PC-3 (cell line): ENCODE measurements around the gene GRIA1. TPM values are rescaled to one million over a fixed set of nuclear protein-coding genes. Genes with fewer than 3 reads are reported as not detected.

Source experiments
- ATAC-seq: fragments of 200-7000 bp; cut with Tn5 transposase; 2 replicates; pipeline ENCODE4 v1.9.1; 2020; ENCODE audit warnings: mild to moderate bottlenecking, moderate library complexity
- BruUV-seq: library from RNA; stranded (reverse); fragments of 400-500 nt; replicated peaks from 2 replicates; lab custom pipeline; 2021; lab: Mats Ljungman, UMichigan
- CTCF ChIA-PET: fragments of 300-600 bp; sonication (Branson Sonifier 250); formaldehyde crosslinking; loops from one replicate; lab custom pipeline; 2022; ENCODE audit warnings: antibody characterized with exemption; lab: Charles Lee
- POLR2A ChIA-PET: fragments of 300-600 bp; sonication (Branson Sonifier 250); formaldehyde crosslinking; loops from one replicate; lab custom pipeline; 2022; ENCODE audit warnings: antibody characterized with exemption; ENCODE audit not compliant: unreplicated experiment; lab: Charles Lee
- DNase-seq: peaks from one replicate; pipeline ENCODE4 v3.0.0-alpha.2; 2015
- H2AFZ ChIP-seq: fragments of 300-600 bp; sonication (generic); 2 replicates; pipeline ENCODE4 v1.6.0; 2016; ENCODE audit warnings: antibody characterized with exemption, low read length
- H3F3A ChIP-seq: fragments of 300-600 bp; sonication (generic); one replicate; pipeline ENCODE4 v1.6.0; 2017; ENCODE audit warnings: antibody characterized with exemption, low read length, control low read depth, mild to moderate bottlenecking; ENCODE audit not compliant: unreplicated experiment
- H3K27ac ChIP-seq: fragments of 300-600 bp; sonication (generic); 2 replicates; pipeline ENCODE4 v1.5.1; 2016; ENCODE audit warnings: mild to moderate bottlenecking, low read length
- H3K27me3 ChIP-seq: fragments of 300-600 bp; sonication (generic); 2 replicates; pipeline ENCODE4 v1.6.1; 2016; ENCODE audit warnings: low read length, mixed read lengths
- H3K36me3 ChIP-seq: fragments of 300-600 bp; sonication (generic); 2 replicates; pipeline ENCODE4 v1.6.1; 2016; ENCODE audit warnings: low read depth, mixed run types, low read length, mixed read lengths
- H3K4me1 ChIP-seq: fragments of 300-600 bp; sonication (generic); 2 replicates; pipeline ENCODE4 v1.5.1; 2016; ENCODE audit warnings: low read length; ENCODE audit not compliant: insufficient read depth
- H3K4me2 ChIP-seq: fragments of 300-600 bp; sonication (generic); 2 replicates; pipeline ENCODE4 v1.6.0; 2016; ENCODE audit warnings: low read length
- H3K4me3 ChIP-seq: fragments of 300-600 bp; sonication (generic); 2 replicates; pipeline ENCODE4 v1.5.1; 2016; ENCODE audit warnings: mild to moderate bottlenecking, low read length, mixed read lengths
- H3K79me2 ChIP-seq: fragments of 300-600 bp; sonication (generic); 2 replicates; pipeline ENCODE4 v1.6.1; 2017; ENCODE audit warnings: low read length, mixed read lengths
- H3K9ac ChIP-seq: fragments of 300-600 bp; sonication (generic); 2 replicates; pipeline ENCODE4 v1.6.0; 2016; ENCODE audit warnings: mild to moderate bottlenecking, low read length
- H3K9me2 ChIP-seq: fragments of 300-600 bp; sonication (generic); replicated peaks from 2 replicates; pipeline ENCODE4 v1.6.1; 2016; ENCODE audit warnings: mixed run types, low read length, mixed read lengths
- H3K9me3 ChIP-seq: fragments of 300-600 bp; sonication (generic); 2 replicates; pipeline ENCODE4 v1.6.1; 2016; ENCODE audit warnings: low read length, mixed read lengths
- H4K20me1 ChIP-seq: fragments of 300-600 bp; sonication (generic); 2 replicates; pipeline ENCODE4 v1.6.1; 2016; ENCODE audit warnings: low read length, mixed read lengths
- CTCF ChIP-seq: fragments of 300-600 bp; sonication (generic); conservative IDR thresholded peaks from 2 replicates; pipeline ENCODE4 v1.5.1; 2017; ENCODE audit warnings: antibody characterized with exemption, low read depth, mild to moderate bottlenecking, low read length
- EZH2 ChIP-seq: fragments of 300-600 bp; sonication (generic); IDR thresholded peaks from one replicate; pipeline ENCODE4 v1.6.1; 2017; ENCODE audit warnings: antibody characterized with exemption, mild to moderate bottlenecking, low read length; ENCODE audit not compliant: unreplicated experiment
- EZH2phosphoT487 ChIP-seq: fragments of 300-600 bp; sonication (generic); IDR thresholded peaks from 2 replicates; pipeline ENCODE4 v1.6.1; 2018; ENCODE audit warnings: mild to moderate bottlenecking, antibody characterized with exemption, low read length, borderline replicate concordance
- intact Hi-C: fragments of 100-400 bp; cut with micrococcal nuclease; formaldehyde crosslinking; loops from 2 replicates; pipeline ENCODE4 v1.9.0; 2023
- total RNA-seq: library from RNA; depleted of rRNA; stranded (reverse); fragments of >200 nt; gene quantifications from 2 replicates; pipeline ENCODE4 v1.2.3, GENCODE V29; 2014

The GRIA1 gene
- total RNA-seq, 1 experiment from 2014 or later: not detected

- Histone ChIP-seq H3K9ac (no peak overlapping the region), H3K27ac (no peak overlapping the region), H4K20me1 (no peaks in the 10 kb centered on the region), H3F3A (no peaks in the 10 kb centered on the region), H3K4me1 (peaks cover 8% of the 10 kb centered on the region; the same call in 1 of the 2 replicates), H3K36me3 (no peaks in the 10 kb centered on the region), H3K9me2 (no peaks in the 10 kb centered on the region), H3K4me3 (no peak overlapping the region), H3K27me3 (no peaks in the 10 kb centered on the region), H3K79me2 (no peaks in the 10 kb centered on the region), H3K9me3 (no peaks in the 10 kb centered on the region), H2AFZ (no peak overlapping the region), H3K4me2 (no peak overlapping the region)
- no peak for TF ChIP-seq EZH2phosphoT487
- TF ChIP-seq EZH2: no peak
- TF ChIP-seq CTCF: no peak
- DNase-seq: no peak
- ChIA-PET CTCF (no interaction called here), POLR2A (no interaction called here)
- no peak for ATAC-seq
- intact Hi-C loops: no loop called here
- no TSS peak for BruUV-seq
Measured at GRCh38 chr5:153461341-153461740, 29.1 kb upstream of the GRIA1 start.

GRCh38 chr5:153463806-153464205 is 26.7 kb upstream of the GRIA1 start:
- Histone ChIP-seq H3K4me2 (no peak overlapping the region), H2AFZ (no peak overlapping the region), H4K20me1 (no peaks in the 10 kb centered on the region), H3K36me3 (no peaks in the 10 kb centered on the region), H3F3A (no peaks in the 10 kb centered on the region), H3K9me3 (no peaks in the 10 kb centered on the region), H3K27me3 (no peaks in the 10 kb centered on the region), H3K79me2 (no peaks in the 10 kb centered on the region), H3K4me1 (peaks cover 8% of the 10 kb centered on the region; the same call in 1 of the 2 replicates), H3K27ac (peak overlapping the region; percentile 27; the same call in 1 of the 2 replicates), H3K9ac (no peak overlapping the region), H3K4me3 (no peak overlapping the region), H3K9me2 (no peaks in the 10 kb centered on the region)
- DNase-seq (peak; percentile 63), ATAC-seq (peak; percentile 76)
- POLR2A ChIA-PET: no interaction called here
- CTCF ChIA-PET: no interaction called here
- no peak for TF ChIP-seq EZH2
- TF ChIP-seq CTCF: no peak
- TF ChIP-seq EZH2phosphoT487: no peak
- BruUV-seq: no TSS peak
- intact Hi-C loops: no loop called here

DNA sequence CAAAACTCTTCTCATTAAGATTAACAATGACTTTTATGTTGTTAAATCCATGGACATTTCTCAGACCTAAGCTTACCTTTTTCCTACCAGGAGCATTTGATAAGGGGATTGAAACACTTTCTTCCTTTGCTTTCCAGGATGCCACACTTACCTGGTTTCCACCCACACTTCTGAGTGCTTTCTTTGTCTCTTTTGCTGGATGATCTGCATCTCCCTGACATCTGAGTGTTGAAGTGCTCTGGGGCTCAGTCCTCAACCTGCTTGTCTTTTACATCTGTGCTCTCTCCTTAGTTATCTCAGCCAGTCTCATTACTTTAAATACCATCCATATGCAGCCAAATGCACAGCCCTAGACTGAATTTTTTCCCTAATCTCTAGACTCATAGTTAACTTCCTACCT is 22.9 kb upstream of the GRIA1 start:
- no peaks in the 10 kb centered on the region for H3K36me3 ChIP-seq
- ChIA-PET CTCF (no interaction called here), POLR2A (no interaction called here)
- no peak overlapping the region for H2AFZ ChIP-seq
- BruUV-seq: no TSS peak
- TF ChIP-seq EZH2: no peak
- H3F3A ChIP-seq: no peaks in the 10 kb centered on the region
- H3K4me3 ChIP-seq: no peak overlapping the region
- no peaks in the 10 kb centered on the region for H3K27me3 ChIP-seq
- peaks cover 8% of the 10 kb centered on the region; the same call in 1 of the 2 replicates for H3K4me1 ChIP-seq
- H3K4me2 ChIP-seq: no peak overlapping the region
- no peaks in the 10 kb centered on the region for H3K9me3 ChIP-seq
- intact Hi-C loops: no loop called here
- H3K27ac ChIP-seq: no peak overlapping the region
- no peaks in the 10 kb centered on the region for H3K79me2 ChIP-seq
- H4K20me1 ChIP-seq: no peaks in the 10 kb centered on the region
- H3K9me2 ChIP-seq: no peaks in the 10 kb centered on the region
- ATAC-seq (no peak), DNase-seq (no peak)
- no peak overlapping the region for H3K9ac ChIP-seq
